Prostate gland (tissue), 2 donors: ENCODE data around the gene GPR151.

Source experiments
- POLR2A ChIP-seq: fragments of 450-650 bp; IDR thresholded peaks from one replicate; pipeline ENCODE4 v1.6.1; 2016; ENCODE audit warnings: antibody characterized with exemption, mild to moderate bottlenecking
- POLR2AphosphoS5 ChIP-seq: sonication (generic); formaldehyde crosslinking; IDR thresholded peaks from one replicate; pipeline ENCODE4 v1.6.1; 2017; ENCODE audit warnings: antibody characterized with exemption
- TF ChIP-seq, protein P1 (sequence below), 4 experiments: fragments of 200-600 bp in 2 of 4; fragments of 450-650 bp in 2 of 4; sonication (generic) in 2 of 4; IDR thresholded peaks; 1 replicate in 3 of 4; 2 replicates in 1 of 4; pipeline ENCODE4 v1.5.1; 2016 to 2019; ENCODE audit warnings: antibody characterized with exemption in 4 of 4, mild to moderate bottlenecking in 2 of 4, moderate library complexity in 2 of 4

DNA sequence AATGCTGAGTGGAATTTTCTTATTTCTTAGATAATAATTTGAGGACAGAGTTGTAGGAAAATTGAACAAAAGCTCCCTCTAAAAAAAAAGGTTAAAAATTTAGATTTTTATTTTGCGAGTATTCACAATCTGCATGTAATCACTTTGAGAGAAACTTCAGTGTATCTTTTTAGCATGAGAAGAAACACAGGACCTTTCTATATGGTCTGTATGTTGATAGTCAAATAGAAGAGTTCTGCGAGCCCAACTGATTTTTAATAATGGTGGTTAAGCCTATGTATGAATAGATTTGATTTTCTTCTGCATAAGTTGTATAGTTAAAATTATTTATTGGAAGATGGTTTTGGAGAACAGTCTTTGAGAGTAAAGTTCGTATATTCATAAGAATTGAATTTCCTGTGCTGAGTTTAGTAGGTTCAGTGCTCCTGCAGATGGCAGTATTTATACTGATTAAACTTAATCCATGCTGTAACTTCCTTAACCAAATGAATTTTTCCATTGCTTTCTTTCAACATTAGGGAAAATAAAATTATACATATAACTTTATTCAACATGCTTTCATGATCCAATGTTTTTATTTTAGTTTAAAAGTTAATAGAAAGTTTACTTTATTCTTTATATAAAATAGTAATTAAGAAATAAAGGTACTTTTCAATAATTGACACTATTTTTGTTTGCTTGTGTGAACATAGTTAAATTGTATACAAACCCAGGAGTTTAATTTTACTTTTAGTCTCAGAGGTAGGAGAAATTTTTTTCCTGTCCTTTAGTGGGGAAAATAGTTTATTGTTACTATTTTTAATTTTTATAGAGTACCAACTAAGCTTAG, 49.3 kb downstream of the GPR151 start:
- no peak for TF ChIP-seq POLR2AphosphoS5
- no peak for TF ChIP-seq POLR2A
- TF ChIP-seq, protein P1, sequence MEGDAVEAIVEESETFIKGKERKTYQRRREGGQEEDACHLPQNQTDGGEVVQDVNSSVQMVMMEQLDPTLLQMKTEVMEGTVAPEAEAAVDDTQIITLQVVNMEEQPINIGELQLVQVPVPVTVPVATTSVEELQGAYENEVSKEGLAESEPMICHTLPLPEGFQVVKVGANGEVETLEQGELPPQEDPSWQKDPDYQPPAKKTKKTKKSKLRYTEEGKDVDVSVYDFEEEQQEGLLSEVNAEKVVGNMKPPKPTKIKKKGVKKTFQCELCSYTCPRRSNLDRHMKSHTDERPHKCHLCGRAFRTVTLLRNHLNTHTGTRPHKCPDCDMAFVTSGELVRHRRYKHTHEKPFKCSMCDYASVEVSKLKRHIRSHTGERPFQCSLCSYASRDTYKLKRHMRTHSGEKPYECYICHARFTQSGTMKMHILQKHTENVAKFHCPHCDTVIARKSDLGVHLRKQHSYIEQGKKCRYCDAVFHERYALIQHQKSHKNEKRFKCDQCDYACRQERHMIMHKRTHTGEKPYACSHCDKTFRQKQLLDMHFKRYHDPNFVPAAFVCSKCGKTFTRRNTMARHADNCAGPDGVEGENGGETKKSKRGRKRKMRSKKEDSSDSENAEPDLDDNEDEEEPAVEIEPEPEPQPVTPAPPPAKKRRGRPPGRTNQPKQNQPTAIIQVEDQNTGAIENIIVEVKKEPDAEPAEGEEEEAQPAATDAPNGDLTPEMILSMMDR (IDR thresholded peaks at IDR 0.05), result peak in 3 of 4 experiments; percentile 24 to 40 (median 29)
